ENCODE measurements around the gene NFKBIL1. TPM values are rescaled to one million over a fixed set of nuclear protein-coding genes. Genes with fewer than 3 reads are reported as not detected.

NFKBIL1 gene
- total and polyA plus RNA-seq, 10 of the 15 experiments (the other 5 are each of a cell fraction or from before 2014, with no cell fraction given), result 0.19 to 15.1 (median 7.0) TPM

GRCh38 chr6:31580438-31580740 lies 33.0 kb downstream of the NFKBIL1 start:
- Histone ChIP-seq H3K4me2 (ENCODE audit: control insufficient read depth, insufficient read depth) (peak overlapping the region; percentile 95), H3K27ac (ENCODE audit: control insufficient read depth, insufficient read depth) (peak overlapping the region; percentile 91), H3K4me3 (peak overlapping the region; percentile 93), H3K9ac (ENCODE audit: control insufficient read depth, insufficient read depth, low read length) (peak overlapping the region; percentile 90), H3K4me1 (ENCODE audit: control insufficient read depth, insufficient read depth, low read length) (peaks cover 35% of the 10 kb centered on the region), H2AFZ (ENCODE audit: control insufficient read depth, low read depth, low read length) (peak overlapping the region; percentile 76), H3K9me3 (replicated peaks; ENCODE audit: control insufficient read depth, insufficient read depth, low read length) (no peaks in the 10 kb centered on the region), H3K27me3 (replicated peaks in 1 of 2; ENCODE audit: control insufficient read depth in 2 of 2, insufficient read depth in 2 of 2, low read length in 1 of 2) (no peaks in the 10 kb centered on the region), H3K36me3 (ENCODE audit: control insufficient read depth in 2 of 2, insufficient read depth in 2 of 2, low read length in 1 of 2) (peaks cover 0 to 7% of the 10 kb centered on the region in 2 experiments; a peak in 2 of 4 replicates), H4K20me1 (ENCODE audit: control insufficient read depth, insufficient read depth) (no peaks in the 10 kb centered on the region), H3K79me2 (ENCODE audit: control insufficient read depth, insufficient read depth, low read length) (peaks cover 69% of the 10 kb centered on the region)
- FAIRE-seq (no peak), DNase-seq (ENCODE audit: low read depth, low spot score) (no peak), ATAC-seq (no peak)
- ChIA-PET CTCF (interaction anchor here (0.9 to 31.0 kb wide), 9 partner anchors 13 to 250 kb away, joined by 3 to 2098 read pairs (median 5); partner anchors contain the start of genes AIF1, ATP6V1G2, DDX39B and LST1), SMC1A (ENCODE audit: uncharacterized antibody, unreplicated experiment) (interaction anchor here (0.8 to 45.5 kb wide), 5 partner anchors 15 to 81 kb away, joined by 4 to 1989 read pairs (median 8); partner anchors contain the start of genes AIF1, ATP6V1G2, DDX39B and LTA), POLR2A (interaction anchor here (0.6 to 17.1 kb wide), 8 partner anchors 9 to 282 kb away, joined by 3 to 282 read pairs (median 85); partner anchors contain the start of genes ATP6V1G2, LTA, NCR3 and NEU1), RAD21 (ENCODE audit: unreplicated experiment) (interaction anchor here (0.8 to 17.5 kb wide), 8 partner anchors 8 to 250 kb away, joined by 3 to 620 read pairs (median 5); partner anchors contain the start of genes ATP6V1G2, LTA, NCR3 and NFKBIL1)
- no TSS peak for BruUV-seq (replicated peaks)
- TF ChIP-seq, protein P1, sequence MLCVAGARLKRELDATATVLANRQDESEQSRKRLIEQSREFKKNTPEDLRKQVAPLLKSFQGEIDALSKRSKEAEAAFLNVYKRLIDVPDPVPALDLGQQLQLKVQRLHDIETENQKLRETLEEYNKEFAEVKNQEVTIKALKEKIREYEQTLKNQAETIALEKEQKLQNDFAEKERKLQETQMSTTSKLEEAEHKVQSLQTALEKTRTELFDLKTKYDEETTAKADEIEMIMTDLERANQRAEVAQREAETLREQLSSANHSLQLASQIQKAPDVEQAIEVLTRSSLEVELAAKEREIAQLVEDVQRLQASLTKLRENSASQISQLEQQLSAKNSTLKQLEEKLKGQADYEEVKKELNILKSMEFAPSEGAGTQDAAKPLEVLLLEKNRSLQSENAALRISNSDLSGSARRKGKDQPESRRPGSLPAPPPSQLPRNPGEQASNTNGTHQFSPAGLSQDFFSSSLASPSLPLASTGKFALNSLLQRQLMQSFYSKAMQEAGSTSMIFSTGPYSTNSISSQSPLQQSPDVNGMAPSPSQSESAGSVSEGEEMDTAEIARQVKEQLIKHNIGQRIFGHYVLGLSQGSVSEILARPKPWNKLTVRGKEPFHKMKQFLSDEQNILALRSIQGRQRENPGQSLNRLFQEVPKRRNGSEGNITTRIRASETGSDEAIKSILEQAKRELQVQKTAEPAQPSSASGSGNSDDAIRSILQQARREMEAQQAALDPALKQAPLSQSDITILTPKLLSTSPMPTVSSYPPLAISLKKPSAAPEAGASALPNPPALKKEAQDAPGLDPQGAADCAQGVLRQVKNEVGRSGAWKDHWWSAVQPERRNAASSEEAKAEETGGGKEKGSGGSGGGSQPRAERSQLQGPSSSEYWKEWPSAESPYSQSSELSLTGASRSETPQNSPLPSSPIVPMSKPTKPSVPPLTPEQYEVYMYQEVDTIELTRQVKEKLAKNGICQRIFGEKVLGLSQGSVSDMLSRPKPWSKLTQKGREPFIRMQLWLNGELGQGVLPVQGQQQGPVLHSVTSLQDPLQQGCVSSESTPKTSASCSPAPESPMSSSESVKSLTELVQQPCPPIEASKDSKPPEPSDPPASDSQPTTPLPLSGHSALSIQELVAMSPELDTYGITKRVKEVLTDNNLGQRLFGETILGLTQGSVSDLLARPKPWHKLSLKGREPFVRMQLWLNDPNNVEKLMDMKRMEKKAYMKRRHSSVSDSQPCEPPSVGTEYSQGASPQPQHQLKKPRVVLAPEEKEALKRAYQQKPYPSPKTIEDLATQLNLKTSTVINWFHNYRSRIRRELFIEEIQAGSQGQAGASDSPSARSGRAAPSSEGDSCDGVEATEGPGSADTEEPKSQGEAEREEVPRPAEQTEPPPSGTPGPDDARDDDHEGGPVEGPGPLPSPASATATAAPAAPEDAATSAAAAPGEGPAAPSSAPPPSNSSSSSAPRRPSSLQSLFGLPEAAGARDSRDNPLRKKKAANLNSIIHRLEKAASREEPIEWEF (IDR thresholded peaks at IDR 0.05; ENCODE audit: insufficient replicate concordance, low read depth, low read length), result no peak
- 0 out of 2 replicates have a peak, but pooled peaks have one; percentile 41 for TF ChIP-seq ZBED1 (IDR thresholded peaks at IDR 0.05; ENCODE audit: borderline replicate concordance)
- TF ChIP-seq HDGF (IDR thresholded peaks at IDR 0.05), result peak; percentile 11; the same call in 1 of the 2 replicates
- WGBS (ENCODE audit: insufficient coverage, insufficient replicate concordance, low lambda C conversion rate, missing lambda C conversion rate), result 12% methylated on average over 11 of the region's 11 CpGs
- intact Hi-C loops (cut with micrococcal nuclease; ENCODE audit: unreplicated experiment), result loop anchor here (1.0 to 2.0 kb wide), 3 partner anchors 18 to 30 kb away; no protein-coding TSS in a partner anchor
- in situ Hi-C loops (cut with MboI), result no loop called here
